ENCODE results near the gene GAS6. TPM values are rescaled to one million over a fixed set of nuclear protein-coding genes. Genes with fewer than 3 reads are reported as not detected.
"Not testable (repeated sequence)": the region's sequence is repeated elsewhere in the genome, so short reads cannot be mapped to it uniquely, and the experiment has no call there.

Gene GAS6
- total RNA-seq, 1 donor from 2014 or later: 1.4 TPM

DNA sequence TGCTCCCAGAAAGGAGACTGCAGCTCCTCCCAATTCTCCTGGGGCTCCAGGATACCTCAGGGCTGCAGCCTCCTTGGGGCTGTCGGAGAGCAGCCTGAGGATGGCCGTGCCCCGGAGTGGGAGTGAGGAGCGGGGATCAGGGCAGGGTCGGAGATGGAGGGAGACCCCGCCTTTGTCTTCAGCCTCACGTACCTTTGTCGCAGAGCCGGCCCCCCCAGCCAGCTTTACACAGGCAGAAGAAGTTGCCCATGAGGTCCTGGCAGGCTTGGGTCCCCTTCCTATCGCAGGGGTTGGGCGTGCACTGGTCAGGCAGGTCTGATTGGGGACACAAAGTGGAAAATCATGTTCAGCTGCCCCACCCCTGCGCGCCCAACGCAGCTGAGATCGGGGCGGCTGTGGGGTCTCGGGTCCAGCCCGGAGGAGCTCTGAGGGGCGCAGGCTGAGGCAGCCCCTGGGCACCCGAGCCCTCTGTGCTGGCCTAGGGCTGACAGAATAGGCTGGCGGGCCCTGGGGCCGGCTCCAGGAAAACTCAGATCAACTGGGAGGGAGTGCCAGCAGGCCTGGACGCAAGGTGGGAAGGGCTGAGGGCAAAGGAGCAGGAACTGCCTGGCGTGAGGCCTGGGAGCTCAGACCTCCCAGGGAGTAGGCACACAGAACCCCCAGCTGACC, 24.2 kb downstream of the GAS6 start:
- intact Hi-C loops (cut with micrococcal nuclease): no loop called here

GRCh38 chr13:113838711-113839201, 25.1 kb downstream of the GAS6 start:
- intact Hi-C loops (cut with micrococcal nuclease): no loop called here

DNA sequence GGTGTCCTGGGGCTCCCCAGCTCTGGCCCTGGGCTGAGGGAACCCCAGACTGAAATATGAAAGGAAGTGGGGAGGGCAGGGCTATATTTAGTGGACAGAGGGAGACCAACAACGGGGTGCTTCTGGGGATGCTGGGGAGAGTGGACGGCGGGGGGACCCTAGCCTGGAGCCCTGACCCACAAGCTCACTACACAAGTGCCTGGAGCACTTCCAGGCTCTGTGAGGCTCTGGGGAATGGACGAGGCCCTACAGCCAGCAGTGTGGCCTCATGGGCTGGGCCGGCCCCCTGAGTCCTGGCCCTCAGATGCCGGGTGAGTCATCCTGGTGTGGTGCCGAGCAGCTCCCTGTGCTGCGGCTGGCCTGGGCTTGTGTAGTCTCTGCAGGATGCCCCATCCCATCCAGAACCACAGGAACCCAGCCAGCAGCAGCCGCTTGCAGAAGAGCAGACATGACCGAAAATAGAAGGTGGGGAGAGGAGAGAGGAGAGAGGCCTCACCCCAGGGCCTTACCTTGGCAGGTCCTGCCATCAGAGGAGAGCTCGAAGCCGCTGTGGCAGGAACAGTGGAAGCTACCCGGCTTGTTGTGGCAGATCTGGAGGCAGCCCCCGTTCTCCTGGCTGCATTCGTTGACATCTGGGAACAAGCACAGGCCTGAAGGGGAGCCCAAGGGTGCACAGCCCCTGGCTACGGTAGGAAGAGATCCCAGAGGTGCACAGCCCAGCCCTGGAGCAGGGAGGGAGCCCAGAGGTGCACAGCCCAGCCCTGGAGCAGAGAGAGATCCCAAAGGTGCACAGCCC, 26.1 kb downstream of the GAS6 start:
- intact Hi-C loops (cut with micrococcal nuclease): no loop called here

GRCh38 chr13:113836768-113837559, 26.9 kb downstream of the GAS6 start:
- intact Hi-C loops (cut with micrococcal nuclease): no loop called here

- intact Hi-C loops (cut with micrococcal nuclease): no loop called here
Measured at GRCh38 chr13:113835461-113836270, 28.2 kb downstream of the GAS6 start.

- intact Hi-C loops (cut with micrococcal nuclease): no loop called here
Measured at GRCh38 chr13:113834496-113835200, 29.2 kb downstream of the GAS6 start.

DNA sequence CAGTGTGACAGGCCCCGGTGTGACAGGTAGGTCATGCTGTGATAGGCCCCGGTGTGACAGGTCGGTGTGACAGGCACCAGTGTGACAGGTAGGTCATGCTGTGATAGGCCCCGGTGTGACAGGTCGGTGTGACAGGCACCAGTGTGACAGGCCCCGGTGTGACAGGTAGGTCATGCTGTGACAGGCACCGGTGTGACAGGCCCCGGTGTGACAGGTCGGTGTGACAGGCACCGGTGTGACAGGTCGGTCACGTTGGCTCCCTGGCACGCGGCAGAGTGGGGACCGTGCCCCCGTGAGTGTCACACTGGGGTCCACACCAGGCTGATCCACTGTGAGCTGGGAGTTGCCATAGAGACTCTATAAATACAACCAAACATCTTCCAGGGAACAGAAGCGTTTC, 29.9 kb downstream of the GAS6 start:
- intact Hi-C loops (cut with micrococcal nuclease): not testable (repeated sequence)

GRCh38 chr13:113833111-113833830, 30.6 kb downstream of the GAS6 start:
- intact Hi-C loops (cut with micrococcal nuclease): no loop called here

DNA sequence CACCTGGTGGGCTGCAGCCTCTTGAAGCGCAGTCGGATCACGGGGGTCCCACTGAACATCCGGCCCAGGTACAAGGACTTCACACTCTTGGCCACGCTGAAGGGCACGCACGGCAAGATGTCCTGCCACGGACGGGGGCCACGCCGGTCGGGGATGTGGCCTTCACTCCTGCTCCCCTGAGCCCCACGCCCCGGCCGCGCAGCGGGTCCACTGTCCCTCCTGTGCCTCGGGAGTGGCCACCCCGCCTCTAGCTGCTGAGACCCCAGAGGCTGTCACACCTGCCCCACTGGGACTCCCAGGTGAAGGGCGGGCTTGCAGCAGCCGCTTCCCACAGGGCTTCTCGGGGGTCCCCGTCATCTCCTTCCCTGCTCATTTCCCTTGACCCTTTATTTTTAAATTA, 31.2 kb downstream of the GAS6 start:
- intact Hi-C loops (cut with micrococcal nuclease): no loop called here

- intact Hi-C loops (cut with micrococcal nuclease): no loop called here
Measured at GRCh38 chr13:113832205-113832604, 31.7 kb downstream of the GAS6 start.

GRCh38 chr13:113831061-113831460, 32.8 kb downstream of the GAS6 start:
- intact Hi-C loops (cut with micrococcal nuclease): no loop called here

GRCh38 chr13:113830426-113830950, 33.4 kb downstream of the GAS6 start:
- intact Hi-C loops (cut with micrococcal nuclease): not testable (repeated sequence)

DNA sequence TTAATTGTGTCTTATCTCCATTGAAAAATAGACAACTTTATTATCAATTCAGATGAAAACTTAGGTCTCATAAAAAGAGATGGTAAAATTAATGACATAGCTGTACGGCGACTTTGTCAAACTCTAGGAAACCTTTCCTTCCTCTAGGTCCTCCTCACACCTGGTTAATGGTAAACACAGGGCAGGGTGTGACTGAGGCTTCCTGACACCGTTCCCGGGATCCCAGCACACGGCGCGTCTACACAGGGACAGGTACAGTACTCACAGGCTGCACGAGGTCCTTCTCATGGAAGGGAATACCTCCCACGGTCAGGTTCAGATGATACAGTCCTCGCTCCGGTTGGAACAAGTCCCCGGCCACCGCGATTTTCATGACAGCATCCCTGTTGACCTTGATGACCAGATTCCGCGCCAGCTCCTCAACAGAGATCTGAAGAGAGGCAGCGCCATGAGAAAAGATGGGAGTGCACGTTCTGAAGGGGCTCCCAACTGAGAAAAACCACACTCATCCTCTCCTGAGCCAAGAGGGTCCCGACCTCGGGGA, 35.5 kb downstream of the GAS6 start:
- intact Hi-C loops (cut with micrococcal nuclease): no loop called here

- intact Hi-C loops (cut with micrococcal nuclease): no loop called here
Measured at GRCh38 chr13:113827021-113827420, 36.9 kb downstream of the GAS6 start.

- intact Hi-C loops (cut with micrococcal nuclease): not testable (repeated sequence)
Measured at GRCh38 chr13:113826446-113826845, 37.4 kb downstream of the GAS6 start.

DNA sequence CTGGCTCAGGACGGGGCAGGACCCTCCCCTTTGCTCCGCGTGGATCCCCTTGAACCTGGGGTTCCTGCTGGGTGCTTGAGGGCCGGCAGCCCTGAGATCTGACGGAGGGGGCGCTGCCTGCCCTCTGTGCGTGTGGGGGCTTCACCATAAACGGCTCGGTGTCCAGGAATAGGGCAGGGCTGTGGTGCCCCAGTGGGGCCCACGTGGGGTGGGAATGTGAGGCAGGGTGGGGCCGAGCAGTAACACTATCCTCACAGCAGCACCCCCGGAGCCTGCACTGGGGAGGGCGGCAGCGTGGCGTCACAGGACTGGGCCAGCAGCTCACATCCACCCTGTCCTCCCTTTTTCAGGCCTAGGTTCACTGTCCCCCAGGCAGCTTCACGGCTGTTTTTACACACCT, 38.0 kb downstream of the GAS6 start:
- intact Hi-C loops (cut with micrococcal nuclease): no loop called here

DNA sequence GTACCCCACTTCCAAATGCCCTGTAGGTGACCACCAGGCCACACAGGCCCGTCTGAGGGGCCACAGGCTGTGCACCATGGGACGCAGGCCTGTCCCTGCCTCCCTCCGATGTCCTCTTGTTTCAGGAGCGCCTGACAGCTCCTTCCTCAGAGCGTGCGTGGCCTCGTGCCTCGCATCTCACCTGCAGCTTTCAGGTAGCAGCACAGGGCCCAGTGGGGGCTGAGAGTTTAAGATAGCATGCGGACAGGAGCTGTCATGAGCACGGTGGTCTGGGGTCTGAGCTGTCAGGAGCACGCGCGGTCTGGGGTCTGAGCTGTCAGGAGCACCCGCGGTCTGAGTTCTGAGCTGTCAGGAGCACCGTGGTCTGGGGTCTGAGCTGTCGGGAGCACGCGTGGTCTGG, 40.1 kb downstream of the GAS6 start:
- intact Hi-C loops (cut with micrococcal nuclease): no loop called here

- intact Hi-C loops (cut with micrococcal nuclease): no loop called here
Measured at GRCh38 chr13:113822956-113823744, 40.7 kb downstream of the GAS6 start.

Measured in T-helper 2 cell treated with Interferon-gamma antibody and Interleukin-4, amounts not matched to agents 100 ng/mL and 5 ng/mL, for 36 hours (primary cell).